ENCODE results near the gene CELSR1.

The CELSR1 gene

GRCh38 chr22:46371623-46372226, 165.7 kb downstream of the CELSR1 start:
- DNase-seq = no peak

GRCh38 chr22:46370584-46371291, 166.7 kb downstream of the CELSR1 start:
- DNase-seq = no peak

- DNase-seq = no peak
Measured at GRCh38 chr22:46369716-46370583, 167.5 kb downstream of the CELSR1 start.

GRCh38 chr22:46368871-46369715, 168.3 kb downstream of the CELSR1 start:
- DNase-seq = no peak

- no peak for DNase-seq
Measured at GRCh38 chr22:46368422-46368821, 169.0 kb downstream of the CELSR1 start.

- no peak for DNase-seq
Measured at GRCh38 chr22:46367707-46368191, 169.7 kb downstream of the CELSR1 start.

GRCh38 chr22:46366801-46367706, 170.4 kb downstream of the CELSR1 start:
- no peak for DNase-seq

- no peak for DNase-seq
Measured at GRCh38 chr22:46366327-46366731, 171.1 kb downstream of the CELSR1 start.

- no peak for DNase-seq
Measured at GRCh38 chr22:46365166-46365624, 172.2 kb downstream of the CELSR1 start.

GRCh38 chr22:46364341-46365165, 172.9 kb downstream of the CELSR1 start:
- no peak for DNase-seq

- no peak for DNase-seq
Measured at GRCh38 chr22:46363611-46364321, 173.7 kb downstream of the CELSR1 start.

- DNase-seq = no peak
Measured at GRCh38 chr22:46362934-46363515, 174.4 kb downstream of the CELSR1 start.

GRCh38 chr22:46362203-46362933, 175.1 kb downstream of the CELSR1 start:
- DNase-seq = no peak

- DNase-seq = no peak
Measured at GRCh38 chr22:46361826-46362202, 175.6 kb downstream of the CELSR1 start.

GRCh38 chr22:46360891-46361290, 176.5 kb downstream of the CELSR1 start:
- no peak for DNase-seq

- no peak for DNase-seq
Measured at GRCh38 chr22:46360097-46360496, 177.3 kb downstream of the CELSR1 start.

- no peak for DNase-seq
Measured at GRCh38 chr22:46359362-46359761, 178.1 kb downstream of the CELSR1 start.

- no peak for DNase-seq
Measured at GRCh38 chr22:46358766-46359165, 178.7 kb downstream of the CELSR1 start.
